Measurements from ENCODE around the gene PLCD4.

- TF ChIP-seq REST (IDR thresholded peaks at IDR 0.05): no peak
- no peak for TF ChIP-seq ZBTB33 (IDR thresholded peaks at IDR 0.05)
- TF ChIP-seq, protein P1, sequence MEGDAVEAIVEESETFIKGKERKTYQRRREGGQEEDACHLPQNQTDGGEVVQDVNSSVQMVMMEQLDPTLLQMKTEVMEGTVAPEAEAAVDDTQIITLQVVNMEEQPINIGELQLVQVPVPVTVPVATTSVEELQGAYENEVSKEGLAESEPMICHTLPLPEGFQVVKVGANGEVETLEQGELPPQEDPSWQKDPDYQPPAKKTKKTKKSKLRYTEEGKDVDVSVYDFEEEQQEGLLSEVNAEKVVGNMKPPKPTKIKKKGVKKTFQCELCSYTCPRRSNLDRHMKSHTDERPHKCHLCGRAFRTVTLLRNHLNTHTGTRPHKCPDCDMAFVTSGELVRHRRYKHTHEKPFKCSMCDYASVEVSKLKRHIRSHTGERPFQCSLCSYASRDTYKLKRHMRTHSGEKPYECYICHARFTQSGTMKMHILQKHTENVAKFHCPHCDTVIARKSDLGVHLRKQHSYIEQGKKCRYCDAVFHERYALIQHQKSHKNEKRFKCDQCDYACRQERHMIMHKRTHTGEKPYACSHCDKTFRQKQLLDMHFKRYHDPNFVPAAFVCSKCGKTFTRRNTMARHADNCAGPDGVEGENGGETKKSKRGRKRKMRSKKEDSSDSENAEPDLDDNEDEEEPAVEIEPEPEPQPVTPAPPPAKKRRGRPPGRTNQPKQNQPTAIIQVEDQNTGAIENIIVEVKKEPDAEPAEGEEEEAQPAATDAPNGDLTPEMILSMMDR (IDR thresholded peaks at IDR 0.05; ENCODE audit: low read depth, low read length, missing input control): no peak
- no peak for TF ChIP-seq EGR1 (IDR thresholded peaks at IDR 0.05; ENCODE audit: low read depth in 2 of 2)
- TF ChIP-seq HNF4A (conservative IDR thresholded peaks at IDR 0.05): no peak
- TF ChIP-seq JUND (IDR thresholded peaks at IDR 0.05): no peak
- no peak for TF ChIP-seq NR2F2 (IDR thresholded peaks at IDR 0.05)
- no peak for TF ChIP-seq YY1 (IDR thresholded peaks at IDR 0.05)
- TF ChIP-seq, protein P2, sequence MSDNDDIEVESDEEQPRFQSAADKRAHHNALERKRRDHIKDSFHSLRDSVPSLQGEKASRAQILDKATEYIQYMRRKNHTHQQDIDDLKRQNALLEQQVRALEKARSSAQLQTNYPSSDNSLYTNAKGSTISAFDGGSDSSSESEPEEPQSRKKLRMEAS (IDR thresholded peaks at IDR 0.05): no peak
- no peak for TF ChIP-seq GABPA (IDR thresholded peaks at IDR 0.05 in 1 of 2, conservative IDR thresholded peaks at IDR 0.05 in 1 of 2)
- TF ChIP-seq, protein P3, sequence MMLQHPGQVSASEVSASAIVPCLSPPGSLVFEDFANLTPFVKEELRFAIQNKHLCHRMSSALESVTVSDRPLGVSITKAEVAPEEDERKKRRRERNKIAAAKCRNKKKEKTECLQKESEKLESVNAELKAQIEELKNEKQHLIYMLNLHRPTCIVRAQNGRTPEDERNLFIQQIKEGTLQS (IDR thresholded peaks at IDR 0.05): no peak
These were observed 15.6 kb downstream of the PLCD4 start for GRCh38 chr2:218623366-218623705.

Measured in liver (tissue), 3 donors.